Smooth muscle cell of the pulmonary artery (primary cell): Measurements from ENCODE around the gene GRM4. TPM values are rescaled to one million over a fixed set of nuclear protein-coding genes. Genes with fewer than 3 reads are reported as not detected.

Experiments used
- total RNA-seq: library from RNA; depleted of rRNA; stranded (reverse); fragments of >200 nt; gene quantifications from 2 replicates; pipeline ENCODE4 v1.2.3, GENCODE V29; 2014

Gene GRM4
- 0.10 and 0.13 TPM in 2 replicates for total RNA-seq

DNA sequence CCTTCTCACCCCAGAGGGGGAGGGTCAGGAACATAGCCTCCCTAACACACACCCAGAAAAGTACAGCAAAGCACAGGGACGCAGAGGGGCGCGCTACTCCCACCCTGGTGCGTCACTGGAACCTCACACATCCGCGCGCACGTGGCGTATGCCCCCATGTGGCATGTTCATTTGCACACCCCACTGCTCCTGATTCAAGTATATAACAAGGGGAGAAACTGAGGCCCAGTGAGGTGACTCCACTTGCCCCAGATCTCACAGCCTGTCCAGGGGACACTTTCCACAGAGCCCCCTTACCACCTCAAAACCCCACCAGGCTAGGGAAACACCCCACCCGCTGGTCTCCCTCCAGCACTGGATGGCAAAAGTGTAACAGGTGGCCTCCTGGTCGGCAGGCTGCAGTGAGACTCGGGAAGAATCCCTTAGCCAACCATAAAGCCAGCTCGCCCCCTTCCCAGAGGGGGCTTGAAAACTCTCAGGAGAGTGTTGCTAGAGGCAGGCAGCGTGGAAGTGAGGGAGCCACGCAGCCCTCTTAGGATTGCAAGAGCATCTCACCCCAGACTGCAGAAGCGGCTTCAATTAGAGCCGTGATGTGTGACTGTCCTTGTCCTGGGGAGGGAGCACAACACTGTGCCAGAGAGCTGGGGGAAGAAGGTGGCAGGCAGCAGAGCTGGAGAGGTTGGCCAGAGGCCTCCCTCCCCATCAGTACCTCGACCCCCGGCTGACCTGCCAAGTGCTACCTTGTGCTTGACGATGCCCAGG, at the start of gene GRM4:
Gene GRM4 (minus strand): TSS at position 67 of the 762 bp plus-strand sequence. CDS start 12,591 bp downstream, outside the sequence.

Other genes with a start within 250 kb of the GRM4 start
- gene HMGA1, start 90.8 kb upstream of the GRM4 start, total RNA-seq = 101 and 171 TPM in 2 replicates
- gene SMIM29, start 102.9 kb upstream of the GRM4 start, total RNA-seq = 27.0 and 36.0 TPM in 2 replicates
- 15.7 and 19.9 TPM in 2 replicates for gene NUDT3, start 246.6 kb upstream of the GRM4 start, total RNA-seq